Stimulated activated CD8-positive, alpha-beta memory T cell treated with anti-CD3 and anti-CD28 coated beads, Interleukin-7, amount 100 ng/mL, for 4 hours (primary cell): ENCODE data around the gene MRNIP.

Experiments used
- DNase-seq, 2 donors: peaks; one replicate each; pipeline ENCODE4 v3.0.0-alpha.2; 2020; ENCODE audit warnings: low read depth in 2 of 2

Gene MRNIP

GRCh38 chr5:179889885-179890284, 31.3 kb upstream of the MRNIP start:
- DNase-seq = no peak

- no peak for DNase-seq
Observed at GRCh38 chr5:179887802-179888201, 29.2 kb upstream of the MRNIP start.

- DNase-seq = no peak
Observed at GRCh38 chr5:179887095-179887494, 28.5 kb upstream of the MRNIP start.

- DNase-seq = no peak
Observed at GRCh38 chr5:179886190-179886911, 27.7 kb upstream of the MRNIP start.

- no peak for DNase-seq
Observed at GRCh38 chr5:179885491-179886090, 27.0 kb upstream of the MRNIP start.

- no peak for DNase-seq
Observed at GRCh38 chr5:179883163-179883562, 24.5 kb upstream of the MRNIP start.

GRCh38 chr5:179882338-179882737, 23.7 kb upstream of the MRNIP start:
- DNase-seq = no peak

GRCh38 chr5:179880848-179881590, 22.4 kb upstream of the MRNIP start:
- no peak for DNase-seq

- no peak for DNase-seq
Observed at GRCh38 chr5:179880066-179880650, 21.5 kb upstream of the MRNIP start.

GRCh38 chr5:179879690-179880010, 21.0 kb upstream of the MRNIP start:
- no peak for DNase-seq

- no peak for DNase-seq
Observed at GRCh38 chr5:179879003-179879689, 20.5 kb upstream of the MRNIP start.

- no peak for DNase-seq
Observed at GRCh38 chr5:179878222-179879002, 19.8 kb upstream of the MRNIP start.

- no peak for DNase-seq
Observed at GRCh38 chr5:179876610-179876952, 18.0 kb upstream of the MRNIP start.

GRCh38 chr5:179875741-179876609, 17.4 kb upstream of the MRNIP start:
- DNase-seq = no peak

GRCh38 chr5:179874536-179875292, 16.1 kb upstream of the MRNIP start:
- no peak for DNase-seq

GRCh38 chr5:179874136-179874535, 15.5 kb upstream of the MRNIP start:
- no peak for DNase-seq

GRCh38 chr5:179873588-179874110, 15.0 kb upstream of the MRNIP start:
- DNase-seq = no peak

- DNase-seq = no peak
Observed at GRCh38 chr5:179872828-179873575, 14.4 kb upstream of the MRNIP start.
